Esophagus (tissue), 2 donors: ENCODE data around the gene SNRPB. TPM values are rescaled to one million over a fixed set of nuclear protein-coding genes. Genes with fewer than 3 reads are reported as not detected.

Experiments
- H3K27ac ChIP-seq, 2 donors: one replicate each; pipeline ENCODE4 v1.5.1; 2013; ENCODE audit warnings: low read depth in 2 of 2, mild to moderate bottlenecking in 2 of 2, inconsistent platforms in 1 of 2, low read length in 1 of 2, moderate library complexity in 1 of 2
- H3K27me3 ChIP-seq, 2 donors: one replicate each; pipeline ENCODE4 v1.6.1; 2013; ENCODE audit warnings: low read length in 2 of 2, control low read depth in 1 of 2, mild to moderate bottlenecking in 1 of 2; ENCODE audit not compliant: insufficient read depth in 2 of 2, control insufficient read depth in 1 of 2
- H3K36me3 ChIP-seq, 2 donors: one replicate each; pipeline ENCODE4 v1.6.1; 2013; ENCODE audit warnings: low read length in 1 of 2; ENCODE audit not compliant: control insufficient read depth in 2 of 2, insufficient read depth in 2 of 2
- H3K4me1 ChIP-seq, 2 donors: one replicate each; pipeline ENCODE4 v1.6.1; 2013; ENCODE audit warnings: low read length in 1 of 2; ENCODE audit not compliant: control insufficient read depth in 2 of 2, insufficient read depth in 2 of 2
- H3K4me3 ChIP-seq, 2 donors: one replicate each; pipeline ENCODE4 v1.5.1; 2013; ENCODE audit warnings: low read length in 2 of 2, mild to moderate bottlenecking in 2 of 2, low read depth in 1 of 2, moderate library complexity in 1 of 2
- H3K9me3 ChIP-seq, 2 donors: one replicate each; pipeline ENCODE4 v1.6.1; 2013; ENCODE audit warnings: mild to moderate bottlenecking in 2 of 2, low read depth in 1 of 2, low read length in 1 of 2, moderate library complexity in 1 of 2; ENCODE audit not compliant: control insufficient read depth in 2 of 2, insufficient read depth in 1 of 2
- WGBS, 2 donors: extraction: QIAGEN DNeasy Blood & Tissue Kit; methylation state at CpG; one replicate each; pipeline ENCODE4 v1.1.7; 2013; 5-methylcytosine and 5-hydroxymethylcytosine counted together
- polyA plus RNA-seq, 2 donors: library from polyadenylated mRNA; stranded (reverse); fragments of 200-250 nt; gene quantifications; one replicate each; pipeline ENCODE4 v1.2.3, GENCODE V29; 2013
- donor health status: healthy with polysubstance abuse.
- donor health status: Bipolar disorder and iron deficiency.

Gene SNRPB
- polyA plus RNA-seq, result 100 to 1,000 TPM; 138 to 273 TPM

- peaks cover 7 to 14% of the 10 kb centered on the region in 2 donors for H3K36me3 ChIP-seq
- H3K27me3 ChIP-seq, result no peaks in the 10 kb centered on the region
- H3K9me3 ChIP-seq, result no peaks in the 10 kb centered on the region
- 1% methylated on average over 53 of the region's 53 CpGs for WGBS, 2 donors
- H3K27ac ChIP-seq, result peak within 1 kb of the TSS; percentile 97 to 98
- peak within 1 kb of the TSS; percentile 77 to 83 for H3K4me3 ChIP-seq
- peaks cover 0 to 2% of the 10 kb centered on the region in 2 donors for H3K4me1 ChIP-seq
Measured at GRCh38 chr20:2470423-2471193, at the start of gene SNRPB. Gene SNRPB (minus strand): TSS chr20:2470789. CDS start chr20:2470690, 99 bp downstream.

GRCh38 chr20:2519115-2519809 lies 48.7 kb upstream of the SNRPB start:
- WGBS, 2 donors, result 91 to 93% methylated on average over 4 of the region's 4 CpGs

GRCh38 chr20:2518558-2518957 lies 48.0 kb upstream of the SNRPB start:
- Histone ChIP-seq H3K27ac (no peak overlapping the region), H3K4me1 (no peaks in the 10 kb centered on the region), H3K9me3 (no peaks in the 10 kb centered on the region), H3K36me3 (no peaks in the 10 kb centered on the region), H3K27me3 (no peaks in the 10 kb centered on the region), H3K4me3 (no peak overlapping the region)
- 80 to 88% methylated on average over 4 of the region's 4 CpGs for WGBS, 2 donors

More at GRCh38 chr20:2519115-2519809, 48.7 kb upstream of the SNRPB start:
- Histone ChIP-seq H3K27ac (no peak overlapping the region), H3K36me3 (no peaks in the 10 kb centered on the region), H3K9me3 (no peaks in the 10 kb centered on the region), H3K27me3 (no peaks in the 10 kb centered on the region), H3K4me1 (no peaks in the 10 kb centered on the region), H3K4me3 (no peak overlapping the region)

GRCh38 chr20:2518096-2518495 lies 47.5 kb upstream of the SNRPB start:
- Histone ChIP-seq H3K4me1 (no peaks in the 10 kb centered on the region), H3K36me3 (no peaks in the 10 kb centered on the region), H3K4me3 (no peak overlapping the region), H3K9me3 (no peaks in the 10 kb centered on the region), H3K27me3 (no peaks in the 10 kb centered on the region), H3K27ac (no peak overlapping the region)
- WGBS, 2 donors, result 86 to 90% methylated on average over 10 of the region's 10 CpGs

GRCh38 chr20:2516399-2516798 lies 45.8 kb upstream of the SNRPB start:
- Histone ChIP-seq H3K9me3 (no peaks in the 10 kb centered on the region), H3K4me1 (no peaks in the 10 kb centered on the region), H3K36me3 (no peaks in the 10 kb centered on the region), H3K27me3 (no peaks in the 10 kb centered on the region), H3K4me3 (no peak overlapping the region), H3K27ac (no peak overlapping the region)
- WGBS, 2 donors, result 80 to 86% methylated on average over 2 of the region's 2 CpGs

- no peaks in the 10 kb centered on the region for H3K36me3 ChIP-seq
- H3K27me3 ChIP-seq, result no peaks in the 10 kb centered on the region
- 72 to 84% methylated on average over 1 of the region's 1 CpG for WGBS, 2 donors
Measured at GRCh38 chr20:2515203-2515602, 44.6 kb upstream of the SNRPB start.

GRCh38 chr20:2509794-2510193 lies 39.2 kb upstream of the SNRPB start:
- peak overlapping the region in 1 of 2 donors; percentile 89 for H3K4me3 ChIP-seq
- 77 to 83% methylated on average over 3 of the region's 3 CpGs for WGBS, 2 donors

More at GRCh38 chr20:2515203-2515602, 44.6 kb upstream of the SNRPB start:
- Histone ChIP-seq H3K4me3 (no peak overlapping the region), H3K27ac (no peak overlapping the region), H3K4me1 (no peaks in the 10 kb centered on the region), H3K9me3 (no peaks in the 10 kb centered on the region)

GRCh38 chr20:2509468-2509781 lies 38.8 kb upstream of the SNRPB start:
- 56 to 61% methylated on average over 9 of the region's 9 CpGs for WGBS, 2 donors
- Histone ChIP-seq H3K27ac (peak overlapping the region in 1 of 2 donors; percentile 77), H3K4me3 (peak overlapping the region; percentile 89 to 91), H3K36me3 (no peaks in the 10 kb centered on the region), H3K27me3 (no peaks in the 10 kb centered on the region), H3K4me1 (peaks cover 3 to 6% of the 10 kb centered on the region in 2 donors), H3K9me3 (no peaks in the 10 kb centered on the region)

More at GRCh38 chr20:2509794-2510193, 39.2 kb upstream of the SNRPB start:
- H3K27me3 ChIP-seq, result no peaks in the 10 kb centered on the region
- H3K27ac ChIP-seq, result no peak overlapping the region
- peaks cover 3 to 6% of the 10 kb centered on the region in 2 donors for H3K4me1 ChIP-seq
- H3K9me3 ChIP-seq, result no peaks in the 10 kb centered on the region
- no peaks in the 10 kb centered on the region for H3K36me3 ChIP-seq

- peaks cover 3 to 6% of the 10 kb centered on the region in 2 donors for H3K4me1 ChIP-seq
- H3K36me3 ChIP-seq, result no peaks in the 10 kb centered on the region
- H3K27ac ChIP-seq, result peak within 1 kb of the TSS; percentile 60 to 77
- H3K27me3 ChIP-seq, result no peaks in the 10 kb centered on the region
- no peaks in the 10 kb centered on the region for H3K9me3 ChIP-seq
- H3K4me3 ChIP-seq, result peak within 1 kb of the TSS; percentile 89 to 91
- 1% methylated on average over 53 of the region's 53 CpGs for WGBS, 2 donors
Measured at GRCh38 chr20:2508631-2509467, 38.3 kb upstream of the SNRPB start, which contains the start of gene ZNF343. Gene ZNF343 (minus strand): TSS chr20:2508915. CDS start chr20:2493895, 15,020 bp downstream.
